Endothelial cell (in vitro differentiated cells): ENCODE results near the gene POLR2H. TPM values are rescaled to one million over a fixed set of nuclear protein-coding genes. Genes with fewer than 3 reads are reported as not detected.
A peak's percentile ranks its signal among the peaks of the same experiment; 100 is the strongest.

ENCODE experiments used
- DNase-seq: peaks from one replicate; pipeline ENCODE4 v3.0.0; 2021; ENCODE audit warnings: low spot score
- H3K27ac Mint-ChIP-seq: one replicate; pipeline ENCODE4 v1.8.0; 2021; ENCODE audit warnings: mixed read lengths, inconsistent platforms; ENCODE audit not compliant: unreplicated experiment
- H3K27me3 Mint-ChIP-seq: one replicate; pipeline ENCODE4 v1.8.0; 2021; ENCODE audit warnings: mild to moderate bottlenecking, moderate library complexity, mixed read lengths, inconsistent platforms; ENCODE audit not compliant: unreplicated experiment
- H3K36me3 Mint-ChIP-seq: one replicate; pipeline ENCODE4 v1.8.0; 2021; ENCODE audit warnings: mild to moderate bottlenecking, low read depth, mixed read lengths, inconsistent platforms; ENCODE audit not compliant: unreplicated experiment
- H3K4me1 Mint-ChIP-seq: one replicate; pipeline ENCODE4 v1.8.0; 2021; ENCODE audit warnings: mild to moderate bottlenecking, mixed read lengths, inconsistent platforms; ENCODE audit not compliant: unreplicated experiment
- H3K4me3 Mint-ChIP-seq: one replicate; pipeline ENCODE4 v1.8.0; 2021; ENCODE audit warnings: mild to moderate bottlenecking, mixed read lengths, inconsistent platforms; ENCODE audit not compliant: unreplicated experiment
- H3K9me3 Mint-ChIP-seq: one replicate; pipeline ENCODE4 v1.8.0; 2021; ENCODE audit warnings: mixed read lengths, inconsistent platforms; ENCODE audit not compliant: unreplicated experiment
- total RNA-seq: library from RNA; stranded (reverse); fragmentation: NEBNext Ultra II Directional; extraction: Animal tissue kit (Norgen Biotek cat#: 25700); gene quantifications from one replicate; pipeline ENCODE4 v1.2.1, GENCODE V29; 2021; ENCODE audit not compliant: unreplicated experiment
- TF ChIP-seq, protein P1 (sequence below): fragments of 200-600 bp; sonication (generic); IDR thresholded peaks from one replicate; pipeline ENCODE4 v1.5.0; 2021; ENCODE audit warnings: antibody characterized with exemption; ENCODE audit not compliant: unreplicated experiment

POLR2H gene
- total RNA-seq, 1 donor from 2014 or later, result 56.1 TPM

DNA sequence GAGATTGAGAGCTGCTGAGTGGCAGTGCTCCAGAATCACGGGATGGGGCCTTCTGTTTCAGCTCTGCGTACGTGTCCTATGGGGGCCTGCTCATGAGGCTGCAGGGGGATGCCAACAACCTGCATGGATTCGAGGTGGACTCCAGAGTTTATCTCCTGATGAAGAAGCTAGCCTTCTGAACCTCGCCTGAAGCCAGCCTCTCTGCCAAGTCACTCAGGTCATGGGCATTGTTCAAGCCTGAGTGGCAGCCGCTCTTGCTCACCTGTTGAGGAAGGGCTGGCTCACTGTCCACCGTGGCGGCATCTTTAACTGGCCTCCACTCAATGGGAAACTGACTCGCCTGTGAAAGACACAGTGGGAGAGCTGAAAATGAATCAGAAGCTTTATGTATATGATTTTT, 6.6 kb downstream of the POLR2H start:
- H3K4me1 Mint-ChIP-seq, result peaks cover 36% of the 10 kb centered on the region
- H3K9me3 Mint-ChIP-seq, result no peaks in the 10 kb centered on the region
- H3K36me3 Mint-ChIP-seq, result peaks cover 39% of the 10 kb centered on the region
- no peak overlapping the region for H3K27ac Mint-ChIP-seq
- no peak for DNase-seq
- peaks cover 7% of the 10 kb centered on the region for H3K27me3 Mint-ChIP-seq
- peak overlapping the region; percentile 35 for H3K4me3 Mint-ChIP-seq
- TF ChIP-seq, protein P1, sequence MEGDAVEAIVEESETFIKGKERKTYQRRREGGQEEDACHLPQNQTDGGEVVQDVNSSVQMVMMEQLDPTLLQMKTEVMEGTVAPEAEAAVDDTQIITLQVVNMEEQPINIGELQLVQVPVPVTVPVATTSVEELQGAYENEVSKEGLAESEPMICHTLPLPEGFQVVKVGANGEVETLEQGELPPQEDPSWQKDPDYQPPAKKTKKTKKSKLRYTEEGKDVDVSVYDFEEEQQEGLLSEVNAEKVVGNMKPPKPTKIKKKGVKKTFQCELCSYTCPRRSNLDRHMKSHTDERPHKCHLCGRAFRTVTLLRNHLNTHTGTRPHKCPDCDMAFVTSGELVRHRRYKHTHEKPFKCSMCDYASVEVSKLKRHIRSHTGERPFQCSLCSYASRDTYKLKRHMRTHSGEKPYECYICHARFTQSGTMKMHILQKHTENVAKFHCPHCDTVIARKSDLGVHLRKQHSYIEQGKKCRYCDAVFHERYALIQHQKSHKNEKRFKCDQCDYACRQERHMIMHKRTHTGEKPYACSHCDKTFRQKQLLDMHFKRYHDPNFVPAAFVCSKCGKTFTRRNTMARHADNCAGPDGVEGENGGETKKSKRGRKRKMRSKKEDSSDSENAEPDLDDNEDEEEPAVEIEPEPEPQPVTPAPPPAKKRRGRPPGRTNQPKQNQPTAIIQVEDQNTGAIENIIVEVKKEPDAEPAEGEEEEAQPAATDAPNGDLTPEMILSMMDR, result no peak

DNA sequence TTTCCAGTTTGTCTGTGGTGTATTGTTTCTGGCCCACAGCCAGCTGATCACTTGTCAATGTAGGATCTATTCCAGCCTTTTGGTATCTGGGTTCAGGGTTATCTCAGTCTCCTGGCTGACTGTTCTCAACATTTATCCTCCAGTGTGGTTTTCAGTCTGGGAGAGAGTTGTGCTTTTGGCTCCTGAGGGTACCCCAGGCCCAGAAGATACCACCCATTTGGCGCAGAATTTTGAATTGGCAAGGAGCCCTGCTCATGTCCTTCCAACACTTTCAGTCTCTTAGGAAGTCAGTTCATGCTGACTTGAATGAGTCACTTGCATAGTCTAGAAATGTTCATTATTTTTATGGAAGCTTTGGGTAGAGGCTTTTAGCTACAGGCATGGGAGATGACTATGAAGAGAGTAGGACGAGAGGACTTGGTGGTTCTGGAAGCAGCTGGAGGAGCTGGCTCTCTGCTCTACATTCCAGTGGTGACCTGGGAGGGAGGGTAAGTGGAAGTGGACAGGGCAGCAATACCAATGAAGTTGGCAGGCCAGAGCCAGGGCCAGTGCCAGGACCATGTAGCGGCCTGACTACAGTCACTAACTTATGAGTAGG, 7.2 kb downstream of the POLR2H start:
- Mint-ChIP-seq H3K27me3 (peaks cover 5% of the 10 kb centered on the region), H3K9me3 (no peaks in the 10 kb centered on the region), H3K4me1 (peaks cover 32% of the 10 kb centered on the region), H3K27ac (no peak overlapping the region), H3K36me3 (peaks cover 39% of the 10 kb centered on the region), H3K4me3 (peak overlapping the region; percentile 25)
- TF ChIP-seq, protein P1, result no peak
- no peak for DNase-seq

DNA sequence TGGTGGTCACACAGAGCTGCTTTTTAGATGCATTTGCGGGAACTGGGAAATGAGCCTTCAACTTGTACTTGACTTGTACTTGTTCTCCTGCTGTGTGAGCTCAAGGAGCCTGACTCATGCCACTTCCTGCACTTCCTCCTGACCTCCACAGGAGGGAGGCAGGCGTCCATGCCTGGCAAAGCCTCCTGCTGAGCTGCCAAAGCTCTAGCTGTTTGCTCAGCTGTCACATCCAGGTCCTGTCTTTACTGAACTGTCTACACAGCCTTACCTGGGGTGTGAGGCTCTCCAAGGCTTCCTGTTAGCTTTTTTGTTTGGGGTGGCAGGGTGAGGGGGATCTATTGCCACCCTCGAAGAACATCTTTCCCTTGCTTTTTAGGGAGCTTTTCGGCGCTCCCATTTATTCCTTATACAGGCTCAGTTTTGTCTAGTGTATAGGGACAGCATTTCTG, 10.1 kb downstream of the POLR2H start:
- peaks cover 25% of the 10 kb centered on the region for H3K36me3 Mint-ChIP-seq
- peak; percentile 76 for DNase-seq
- H3K9me3 Mint-ChIP-seq, result no peaks in the 10 kb centered on the region
- TF ChIP-seq, protein P1, result peak; percentile 77
- no peak overlapping the region for H3K27ac Mint-ChIP-seq
- peaks cover 6% of the 10 kb centered on the region for H3K27me3 Mint-ChIP-seq
- peaks cover 22% of the 10 kb centered on the region for H3K4me1 Mint-ChIP-seq
- H3K4me3 Mint-ChIP-seq, result no peak overlapping the region

- TF ChIP-seq, protein P1, result no peak
Measured at GRCh38 chr3:184372296-184372821, 10.8 kb downstream of the POLR2H start.

GRCh38 chr3:184372911-184373310, 11.4 kb downstream of the POLR2H start:
- no peak overlapping the region for H3K27ac Mint-ChIP-seq
- DNase-seq, result no peak
- peaks cover 15% of the 10 kb centered on the region for H3K36me3 Mint-ChIP-seq
- no peaks in the 10 kb centered on the region for H3K9me3 Mint-ChIP-seq
- H3K4me3 Mint-ChIP-seq, result no peak overlapping the region
- TF ChIP-seq, protein P1, result no peak
- H3K4me1 Mint-ChIP-seq, result peaks cover 31% of the 10 kb centered on the region
- peaks cover 10% of the 10 kb centered on the region for H3K27me3 Mint-ChIP-seq

More at GRCh38 chr3:184372296-184372821, 10.8 kb downstream of the POLR2H start:
- Mint-ChIP-seq H3K4me3 (no peak overlapping the region), H3K27ac (no peak overlapping the region), H3K27me3 (peaks cover 6% of the 10 kb centered on the region), H3K36me3 (peaks cover 19% of the 10 kb centered on the region), H3K9me3 (no peaks in the 10 kb centered on the region), H3K4me1 (peaks cover 26% of the 10 kb centered on the region)
- no peak for DNase-seq
